Liver (tissue), 9 donors: ENCODE results near the gene PDCD6IP. TPM values are rescaled to one million over a fixed set of nuclear protein-coding genes. Genes with fewer than 3 reads are reported as not detected.

Experiments
- DNase-seq: peaks from one replicate; pipeline ENCODE4 v3.0.0-alpha.2; 2017; ENCODE audit warnings: low spot score
- H3K27ac ChIP-seq, 2 donors: one replicate each; pipeline ENCODE4 v1.7.0; 2013; ENCODE audit warnings: inconsistent platforms in 2 of 2, low read length in 2 of 2, control low read depth in 1 of 2, low read depth in 1 of 2, mild to moderate bottlenecking in 1 of 2
- H3K27me3 ChIP-seq, 4 donors: one replicate each; pipeline versions ENCODE4 v1.6.1 to v1.7.0; 2013; ENCODE audit warnings: low read length in 3 of 4, inconsistent platforms in 1 of 4, mild to moderate bottlenecking in 1 of 4, moderate library complexity in 1 of 4; ENCODE audit not compliant: control insufficient read depth in 4 of 4, insufficient read depth in 4 of 4
- H3K36me3 ChIP-seq, 4 donors: one replicate each; pipeline versions ENCODE4 v1.6.1 to v1.7.0; 2013; ENCODE audit warnings: low read length in 3 of 4, mild to moderate bottlenecking in 3 of 4, low read depth in 1 of 4, moderate library complexity in 1 of 4; ENCODE audit not compliant: control insufficient read depth in 4 of 4, insufficient read depth in 3 of 4
- H3K4me1 ChIP-seq, 4 donors: one replicate each; pipeline versions ENCODE4 v1.6.1 to v1.7.0; 2013; ENCODE audit warnings: low read length in 3 of 4, mild to moderate bottlenecking in 3 of 4, moderate library complexity in 1 of 4; ENCODE audit not compliant: control insufficient read depth in 4 of 4, insufficient read depth in 4 of 4
- H3K4me3 ChIP-seq, 3 donors: one replicate each; pipeline versions ENCODE4 v1.6.1 to v1.7.0; 2013; ENCODE audit warnings: low read length in 3 of 3, control low read depth in 1 of 3, low read depth in 1 of 3, mild to moderate bottlenecking in 1 of 3
- H3K9ac ChIP-seq, 2 donors: one replicate each; pipeline ENCODE4 v1.7.0; 2013; ENCODE audit warnings: low read length in 2 of 2, mild to moderate bottlenecking in 2 of 2, moderate library complexity in 2 of 2, control low read depth in 1 of 2, low read depth in 1 of 2
- H3K9me3 ChIP-seq, 4 donors: one replicate each; pipeline versions ENCODE4 v1.6.1 to v1.7.0; 2013; ENCODE audit warnings: low read length in 3 of 4; ENCODE audit not compliant: control insufficient read depth in 4 of 4
- ATF3 ChIP-seq: IDR thresholded peaks from 2 replicates; pipeline ENCODE4 v1.6.1; 2016; ENCODE audit warnings: antibody characterized with exemption
- CTCF ChIP-seq: fragments of 150-350 bp; IDR thresholded peaks from 2 replicates; pipeline ENCODE4 v1.5.1; 2017; ENCODE audit warnings: improper control_type of control experiment, low read depth, low read length; ENCODE audit not compliant: missing input control
- EGR1 ChIP-seq, 2 donors: IDR thresholded peaks; 2 replicates each; pipeline ENCODE4 v1.6.1; 2016 to 2018; ENCODE audit warnings: antibody characterized with exemption in 2 of 2, low read depth in 2 of 2
- FOXA1 ChIP-seq: IDR thresholded peaks from 2 replicates; pipeline ENCODE4 v1.6.1; 2016; ENCODE audit warnings: antibody characterized with exemption
- FOXA2 ChIP-seq: IDR thresholded peaks from 2 replicates; pipeline ENCODE4 v1.6.1; 2016; ENCODE audit warnings: antibody characterized with exemption
- GABPA ChIP-seq, 2 donors: IDR thresholded peaks in 1 of 2; conservative IDR thresholded peaks in 1 of 2; 2 replicates each; pipeline ENCODE4 v1.6.1; 2016; ENCODE audit warnings: antibody characterized with exemption in 2 of 2, mild to moderate bottlenecking in 1 of 2, moderate library complexity in 1 of 2
- HNF4A ChIP-seq, 2 donors: conservative IDR thresholded peaks; 2 replicates each; pipeline ENCODE4 v1.6.1; 2016; ENCODE audit warnings: antibody characterized with exemption in 2 of 2, mild to moderate bottlenecking in 2 of 2
- HNF4G ChIP-seq: IDR thresholded peaks from 2 replicates; pipeline ENCODE4 v1.6.1; 2016; ENCODE audit warnings: antibody characterized with exemption
- JUND ChIP-seq, 2 donors: IDR thresholded peaks; 2 replicates each; pipeline ENCODE4 v1.6.1; 2016; ENCODE audit warnings: antibody characterized with exemption in 2 of 2
- MAX ChIP-seq: IDR thresholded peaks from 2 replicates; pipeline ENCODE4 v1.6.1; 2016; ENCODE audit warnings: antibody characterized with exemption
- NR2F2 ChIP-seq: IDR thresholded peaks from 2 replicates; pipeline ENCODE4 v1.6.1; 2016; ENCODE audit warnings: antibody characterized with exemption
- RAD21 ChIP-seq, 2 donors: IDR thresholded peaks; 2 replicates each; pipeline ENCODE4 v1.6.1; 2016; ENCODE audit warnings: antibody characterized with exemption in 2 of 2, mild to moderate bottlenecking in 2 of 2
- REST ChIP-seq: IDR thresholded peaks from 2 replicates; pipeline ENCODE4 v1.6.1; 2016; ENCODE audit warnings: antibody characterized with exemption, mild to moderate bottlenecking
- RXRA ChIP-seq, 2 donors: IDR thresholded peaks; 2 replicates each; pipeline ENCODE4 v1.6.1; 2017 to 2018; ENCODE audit warnings: antibody characterized with exemption in 2 of 2, mild to moderate bottlenecking in 1 of 2
- SP1 ChIP-seq: IDR thresholded peaks from 2 replicates; pipeline ENCODE4 v1.6.1; 2018; ENCODE audit warnings: antibody characterized with exemption, mild to moderate bottlenecking
- TAF1 ChIP-seq: conservative IDR thresholded peaks from 2 replicates; pipeline ENCODE4 v1.6.1; 2016; ENCODE audit warnings: antibody characterized with exemption, mild to moderate bottlenecking
- YY1 ChIP-seq: IDR thresholded peaks from 2 replicates; pipeline ENCODE4 v1.6.1; 2016; ENCODE audit warnings: antibody characterized with exemption, mild to moderate bottlenecking
- ZBTB33 ChIP-seq: IDR thresholded peaks from 2 replicates; pipeline ENCODE4 v1.6.1; 2016; ENCODE audit warnings: antibody characterized with exemption
- WGBS: extraction: QIAGEN DNeasy Blood & Tissue Kit; methylation state at CpG from one replicate; pipeline ENCODE4 v1.1.7; 2013; 5-methylcytosine and 5-hydroxymethylcytosine counted together
- polyA plus RNA-seq, 2 donors: library from polyadenylated mRNA; stranded (reverse) in 1 of 2; unstranded in 1 of 2; fragments of 200-250 nt in 1 of 2; fragments of >200 nt in 1 of 2; fragmentation: Nextera tagmentation in 1 of 2; extraction: Ambion mirVana in 1 of 2; gene quantifications; one replicate each; pipeline versions ENCODE4 v1.2.1 to v1.2.3, GENCODE V29; 2013 to 2015
- total RNA-seq, 2 donors: library from RNA; depleted of rRNA; stranded (reverse); fragments of >200 nt; gene quantifications; one replicate each; pipeline ENCODE4 v1.2.3, GENCODE V29; 2014
- donor health status: healthy.
- donor health status: healthy.
- donor health status: healthy.
- donor health status: healthy.
- donor health status: healthy.

PDCD6IP gene
- total and polyA plus RNA-seq, 4 donors, result 31.9 to 73.8 (median 47.9) TPM

- Histone ChIP-seq H3K9ac (no peak overlapping the region), H3K4me1 (no peaks in the 10 kb centered on the region), H3K4me3 (no peak overlapping the region), H3K9me3 (no peaks in the 10 kb centered on the region), H3K27ac (no peak overlapping the region), H3K27me3 (no peaks in the 10 kb centered on the region), H3K36me3 (peaks cover 2 to 36% (median 23%) of the 10 kb centered on the region in 4 donors)
- no peak for TF ChIP-seq YY1
- TF ChIP-seq FOXA2, result no peak
- TF ChIP-seq SP1, result no peak
- TF ChIP-seq ZBTB33, result no peak
- no peak for TF ChIP-seq FOXA1
- no peak for TF ChIP-seq JUND (IDR thresholded peaks at IDR 0.05)
- no peak for TF ChIP-seq RAD21 (IDR thresholded peaks at IDR 0.05)
- TF ChIP-seq EGR1 (IDR thresholded peaks at IDR 0.05; ENCODE audit: low read depth in 2 of 2), result no peak
- TF ChIP-seq CTCF, result no peak
- no peak for TF ChIP-seq MAX
- no peak for TF ChIP-seq TAF1
- TF ChIP-seq HNF4A (conservative IDR thresholded peaks at IDR 0.05), result no peak
- no peak for TF ChIP-seq NR2F2
- no peak for TF ChIP-seq HNF4G
- TF ChIP-seq RXRA (IDR thresholded peaks at IDR 0.05), result no peak
- TF ChIP-seq REST, result no peak
- no peak for TF ChIP-seq ATF3
- TF ChIP-seq GABPA (IDR thresholded peaks at IDR 0.05 in 1 of 2, conservative IDR thresholded peaks at IDR 0.05 in 1 of 2), result no peak
- WGBS, result 96% methylated on average over 1 of the region's 1 CpG
- no peak for DNase-seq
Measured at GRCh38 chr3:33833408-33834095, 35.1 kb downstream of the PDCD6IP start.
